GM12892 (cell line): ENCODE results near the gene PTPN1.

ENCODE experiments used
- DNase-seq: peaks from one replicate; pipeline ENCODE4 v3.0.0; 2011; ENCODE audit not compliant: insufficient read length
- FAIRE-seq: peaks from 2 replicates; lab custom pipeline; 2011; peaks lifted over from hg19 to GRCh38; lab: Jason Lieb, UNC
- POLR2A ChIP-seq: IDR thresholded peaks from 2 replicates; pipeline ENCODE4 v1.6.1; 2011; ENCODE audit warnings: low read depth, low read length, control low read depth
- POLR2AphosphoS5 ChIP-seq: IDR thresholded peaks from 2 replicates; pipeline ENCODE4 v1.6.1; 2011; ENCODE audit warnings: low read depth, low read length, control low read depth
- TAF1 ChIP-seq: IDR thresholded peaks from 2 replicates; pipeline ENCODE4 v1.6.1; 2011; ENCODE audit warnings: low read depth, mild to moderate bottlenecking, control low read depth, low read length, borderline replicate concordance

PTPN1 gene

GRCh38 chr20:50555662-50556061 is 45.5 kb downstream of the PTPN1 start:
- TF ChIP-seq POLR2A (no peak), POLR2AphosphoS5 (no peak), TAF1 (no peak)
- FAIRE-seq (no peak), DNase-seq (no peak)

GRCh38 chr20:50557549-50558134 is 47.5 kb downstream of the PTPN1 start:
- no peak for DNase-seq
- FAIRE-seq = no peak
- TF ChIP-seq POLR2AphosphoS5 = no peak
- no peak for TF ChIP-seq TAF1
- no peak for TF ChIP-seq POLR2A

- DNase-seq (no peak), FAIRE-seq (no peak)
- TF ChIP-seq POLR2A (no peak), TAF1 (no peak)
Observed at GRCh38 chr20:50558483-50558925, 48.3 kb downstream of the PTPN1 start.

- FAIRE-seq = no peak
- DNase-seq = no peak
- TF ChIP-seq POLR2AphosphoS5 = no peak
Observed at GRCh38 chr20:50559149-50559548, 49.0 kb downstream of the PTPN1 start.

GRCh38 chr20:50559856-50560638 is 49.9 kb downstream of the PTPN1 start:
- FAIRE-seq (no peak), DNase-seq (no peak)
- TF ChIP-seq TAF1 (no peak), POLR2A (no peak), POLR2AphosphoS5 (no peak)

- no peak for TF ChIP-seq POLR2A
- TF ChIP-seq TAF1 = no peak
- no peak for TF ChIP-seq POLR2AphosphoS5
- FAIRE-seq (no peak), DNase-seq (no peak)
Observed at GRCh38 chr20:50560867-50561266, 50.7 kb downstream of the PTPN1 start.

- no peak for DNase-seq
- no peak for FAIRE-seq
- TF ChIP-seq POLR2AphosphoS5 (no peak), TAF1 (no peak), POLR2A (no peak)
Observed at GRCh38 chr20:50561379-50562078, 51.3 kb downstream of the PTPN1 start.

- FAIRE-seq = no peak
- no peak for DNase-seq
- no peak for TF ChIP-seq TAF1
Observed at GRCh38 chr20:50562262-50562701, 52.1 kb downstream of the PTPN1 start.

- FAIRE-seq = no peak
- TF ChIP-seq TAF1 = no peak
- no peak for TF ChIP-seq POLR2A
- TF ChIP-seq POLR2AphosphoS5 = no peak
- no peak for DNase-seq
Observed at GRCh38 chr20:50563133-50563944, 53.2 kb downstream of the PTPN1 start.

GRCh38 chr20:50565383-50565782 is 55.2 kb downstream of the PTPN1 start:
- FAIRE-seq = no peak
- no peak for DNase-seq
- no peak for TF ChIP-seq TAF1
- no peak for TF ChIP-seq POLR2A
- no peak for TF ChIP-seq POLR2AphosphoS5

- FAIRE-seq (no peak), DNase-seq (no peak)
- TF ChIP-seq POLR2A (no peak), TAF1 (no peak), POLR2AphosphoS5 (no peak)
Observed at GRCh38 chr20:50565871-50566270, 55.7 kb downstream of the PTPN1 start.
